ENCODE data around the gene VCPKMT.
A peak's percentile ranks its signal among the peaks of the same experiment; 100 is the strongest.

VCPKMT gene

GRCh38 chr14:50116181-50116956 lies at the start of gene VCPKMT:
VCPKMT (minus strand) TSS chr14:50116572; CDS start chr14:50116552, 20 bp downstream.
- DNase-seq (ENCODE audit: low read depth in 1 of 2, low spot score in 1 of 2), result peak; percentile 93

GRCh38 chr14:50156111-50156510 lies 39.7 kb upstream of the VCPKMT start:
- DNase-seq (ENCODE audit: low read depth in 1 of 2, low spot score in 1 of 2), result no peak

- no peak for DNase-seq (ENCODE audit: low read depth in 1 of 2, low spot score in 1 of 2)
Measured at GRCh38 chr14:50148799-50149198, 32.4 kb upstream of the VCPKMT start.

DNA sequence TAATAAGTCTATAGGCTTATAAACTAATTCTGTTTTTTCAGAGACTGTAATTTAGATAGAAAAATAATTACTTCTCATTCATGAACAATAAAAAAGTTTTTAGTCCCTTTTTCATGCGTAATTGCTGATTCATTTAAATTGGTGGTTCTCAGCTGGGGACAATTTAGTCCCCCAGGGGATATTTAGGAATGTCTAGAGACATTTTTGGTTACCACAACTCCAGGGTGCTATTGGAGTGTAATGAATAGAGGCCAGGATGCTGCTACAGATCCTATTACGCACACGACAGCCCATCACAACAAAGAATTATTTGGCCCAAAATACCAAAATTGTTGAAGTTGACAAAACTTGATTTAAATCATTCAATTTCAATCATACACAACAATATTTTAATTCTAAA lies 22.8 kb upstream of the VCPKMT start:
- DNase-seq (ENCODE audit: low read depth in 1 of 2, low spot score in 1 of 2), result no peak

DNA sequence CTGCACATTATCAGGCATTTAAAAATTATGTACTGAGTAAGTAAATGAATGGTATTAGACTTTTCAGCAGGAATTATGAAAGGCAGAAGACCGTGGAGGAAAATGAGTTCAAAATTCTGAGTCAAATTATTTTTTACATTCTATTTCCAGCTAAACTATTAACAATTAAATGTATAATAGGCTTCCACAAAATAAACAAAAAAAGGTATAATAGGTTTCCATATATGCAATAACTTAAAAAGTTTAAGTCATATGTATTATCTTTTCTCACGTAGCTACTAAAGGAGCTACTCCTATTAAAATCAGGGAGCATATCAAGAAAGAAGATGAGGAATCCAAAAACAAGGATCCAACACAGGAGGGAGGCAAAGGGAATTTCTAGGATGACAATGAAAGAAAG lies 11.4 kb upstream of the VCPKMT start:
- no peak for DNase-seq (ENCODE audit: low read depth in 1 of 2, low spot score in 1 of 2)

GRCh38 chr14:50123062-50123461 lies 6.7 kb upstream of the VCPKMT start:
- DNase-seq (ENCODE audit: low read depth in 1 of 2, low spot score in 1 of 2), result no peak

DNA sequence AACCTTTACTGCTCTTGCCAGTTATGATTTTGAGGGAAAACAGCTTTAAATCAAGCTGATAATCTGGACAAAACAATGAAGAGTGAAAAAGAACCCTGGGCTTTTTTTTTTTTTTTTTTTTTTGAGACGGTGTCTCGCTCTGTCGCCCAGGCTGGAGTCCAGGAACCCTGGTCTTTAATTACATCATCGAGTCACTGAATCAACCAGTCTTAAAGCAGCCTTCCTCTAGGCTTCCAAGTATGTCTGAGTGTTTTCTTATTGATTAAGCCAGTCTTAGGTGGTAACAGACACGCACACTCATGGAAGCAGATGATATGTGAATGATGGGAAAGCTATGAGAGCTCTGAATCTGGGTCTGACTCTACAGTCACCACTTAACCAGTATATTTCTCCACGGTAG lies 5.9 kb upstream of the VCPKMT start:
- no peak for DNase-seq (ENCODE audit: low read depth in 1 of 2, low spot score in 1 of 2)

DNA sequence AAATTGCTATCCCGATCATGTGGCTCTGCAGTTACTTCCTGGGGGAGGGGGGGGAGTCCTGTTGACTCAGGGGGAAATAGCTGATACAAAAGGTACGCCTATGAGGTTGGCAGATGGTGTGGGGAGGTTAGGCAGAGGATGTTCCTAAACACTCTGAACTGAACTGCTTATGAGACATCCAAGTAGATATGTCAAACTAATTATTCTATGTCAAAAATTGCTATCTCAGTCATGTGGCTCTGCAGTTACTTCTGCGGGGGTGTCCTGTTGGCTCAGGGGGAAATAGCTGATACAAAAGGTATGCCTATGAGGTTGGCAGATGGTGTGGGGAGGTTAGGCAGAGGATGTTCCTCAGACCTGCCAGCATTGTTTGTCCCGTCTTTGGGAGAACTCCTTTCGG lies 5.1 kb upstream of the VCPKMT start:
- no peak for DNase-seq (ENCODE audit: low read depth in 1 of 2, low spot score in 1 of 2)

- DNase-seq (ENCODE audit: low read depth in 1 of 2, low spot score in 1 of 2), result no peak
Measured at GRCh38 chr14:50117456-50117855, 1.1 kb upstream of the VCPKMT start.

DNA sequence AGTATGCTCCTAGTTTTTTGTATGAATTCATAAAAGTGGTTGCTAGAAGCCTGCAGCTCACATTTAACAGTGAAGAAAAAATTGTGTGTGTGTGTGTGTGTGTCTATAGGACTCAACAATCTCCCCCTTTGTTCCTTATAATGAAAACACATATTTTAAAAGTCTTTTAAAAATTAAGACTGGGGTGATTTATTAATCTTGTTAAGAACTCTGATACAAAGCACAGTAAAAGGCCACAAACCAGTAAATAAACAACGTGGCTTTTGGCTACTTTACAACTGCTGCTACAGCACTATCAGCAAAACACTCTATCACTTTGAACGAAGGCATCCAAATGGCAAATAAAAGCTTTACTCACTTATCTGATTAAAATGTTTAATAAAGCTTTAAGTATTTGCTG lies 594 bp upstream of the VCPKMT start:
- DNase-seq (ENCODE audit: low read depth in 1 of 2, low spot score in 1 of 2), result no peak

GRCh38 chr14:50113381-50114035 lies 2.9 kb downstream of the VCPKMT start:
- no peak for DNase-seq (ENCODE audit: low read depth in 1 of 2, low spot score in 1 of 2)

DNA sequence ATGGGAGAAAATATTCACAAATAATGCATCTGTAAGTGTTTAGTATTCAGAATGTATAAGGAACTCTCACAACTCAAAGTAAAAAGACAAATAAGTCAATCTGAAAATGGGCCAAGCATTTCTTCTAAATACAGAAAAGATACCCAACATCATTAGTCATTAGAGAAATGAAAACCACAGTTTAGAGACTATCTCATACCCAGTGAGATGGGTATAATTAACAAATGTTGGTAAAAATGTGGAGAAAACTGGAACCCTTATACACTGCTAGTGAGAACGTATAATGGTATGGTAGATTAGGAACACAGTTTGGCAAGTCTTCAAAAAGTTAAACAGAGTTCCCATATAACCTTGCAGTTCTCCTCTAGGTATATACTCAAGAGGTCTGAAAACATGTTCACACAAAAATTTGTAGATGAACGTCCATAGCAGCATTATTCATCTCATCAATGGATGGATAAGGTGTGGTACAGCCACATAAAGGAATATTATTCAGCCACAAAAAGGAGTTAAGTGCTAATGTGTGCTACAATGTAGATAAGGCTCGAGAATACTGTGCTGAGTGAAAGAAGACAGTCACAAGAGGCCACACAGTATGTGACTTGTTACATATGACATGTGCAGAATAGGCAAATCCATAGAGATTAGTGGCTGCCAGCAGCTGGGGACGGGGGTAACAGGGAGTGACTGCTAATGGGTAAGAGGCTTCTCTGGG lies 5.9 kb downstream of the VCPKMT start:
- no peak for DNase-seq (ENCODE audit: low read depth in 1 of 2, low spot score in 1 of 2)

DNA sequence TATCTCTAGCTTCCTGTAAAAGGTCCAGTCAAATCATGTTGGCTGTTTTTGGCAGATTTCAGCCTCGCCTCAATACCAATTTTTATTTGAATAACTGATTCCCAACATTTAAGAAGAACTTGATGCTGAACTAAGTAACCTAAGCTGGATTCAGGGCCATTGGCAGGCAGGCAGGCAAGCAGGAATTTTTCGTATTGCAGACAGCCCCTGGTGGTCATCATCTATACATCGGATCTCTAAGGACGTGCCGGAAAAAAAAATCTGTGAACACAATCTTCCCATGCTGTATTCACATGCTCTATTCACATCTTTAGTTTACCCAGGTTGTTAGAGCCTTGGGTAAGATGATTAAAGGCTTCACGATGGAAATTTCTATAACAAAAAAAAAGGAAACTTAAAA lies 7.0 kb downstream of the VCPKMT start:
- no peak for DNase-seq (ENCODE audit: low read depth in 1 of 2, low spot score in 1 of 2)

GRCh38 chr14:50107850-50108249 lies 8.5 kb downstream of the VCPKMT start:
- no peak for DNase-seq (ENCODE audit: low read depth in 1 of 2, low spot score in 1 of 2)

GRCh38 chr14:50106178-50106577 lies 10.2 kb downstream of the VCPKMT start:
- DNase-seq (ENCODE audit: low read depth in 1 of 2, low spot score in 1 of 2), result no peak

DNA sequence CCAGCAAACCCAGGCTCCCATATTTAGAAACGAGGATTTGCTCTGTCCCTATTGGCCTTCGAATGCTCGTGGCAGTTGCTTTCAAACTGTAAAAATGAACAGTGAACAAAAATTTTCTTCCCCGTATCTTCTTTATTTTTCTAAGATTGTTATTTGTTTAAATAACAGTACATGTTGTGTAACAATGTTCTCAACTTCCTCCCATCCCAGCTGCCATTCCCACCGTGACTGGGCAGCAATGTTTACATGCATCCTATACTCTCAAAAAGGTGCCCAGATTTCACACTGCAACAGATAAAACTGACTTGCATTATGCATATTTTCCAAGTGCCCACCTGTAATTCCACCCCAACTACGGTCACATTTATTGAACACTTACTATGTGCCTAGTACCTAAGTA lies 12.8 kb downstream of the VCPKMT start:
- no peak for DNase-seq (ENCODE audit: low read depth in 1 of 2, low spot score in 1 of 2)

GRCh38 chr14:50101417-50101816 lies 15.0 kb downstream of the VCPKMT start:
- no peak for DNase-seq (ENCODE audit: low read depth in 1 of 2, low spot score in 1 of 2)

GRCh38 chr14:50100805-50101204 lies 15.6 kb downstream of the VCPKMT start:
- DNase-seq (ENCODE audit: low read depth in 1 of 2, low spot score in 1 of 2), result no peak

DNA sequence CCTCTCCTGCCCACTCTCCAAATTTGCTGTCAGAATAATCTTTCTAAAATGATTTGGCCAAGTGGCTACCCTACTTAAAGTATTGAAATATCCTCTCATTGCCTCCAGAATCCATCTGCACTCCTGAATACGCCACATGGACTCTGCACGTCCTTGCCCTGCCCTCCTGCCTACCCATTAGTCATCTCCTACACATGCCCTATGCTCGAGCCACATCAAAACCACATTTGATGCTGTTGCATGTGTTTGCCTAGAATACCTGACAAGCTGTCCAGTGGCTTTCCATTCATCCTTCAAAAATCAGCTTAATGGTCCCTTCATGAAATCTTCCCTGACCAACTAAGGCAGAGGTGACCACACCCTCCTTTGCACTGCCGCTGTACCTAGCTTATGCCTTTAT lies 17.0 kb downstream of the VCPKMT start:
- DNase-seq (ENCODE audit: low read depth in 1 of 2, low spot score in 1 of 2), result no peak

GRCh38 chr14:50095895-50096294 lies 20.5 kb downstream of the VCPKMT start:
- no peak for DNase-seq (ENCODE audit: low read depth in 1 of 2, low spot score in 1 of 2)

DNA sequence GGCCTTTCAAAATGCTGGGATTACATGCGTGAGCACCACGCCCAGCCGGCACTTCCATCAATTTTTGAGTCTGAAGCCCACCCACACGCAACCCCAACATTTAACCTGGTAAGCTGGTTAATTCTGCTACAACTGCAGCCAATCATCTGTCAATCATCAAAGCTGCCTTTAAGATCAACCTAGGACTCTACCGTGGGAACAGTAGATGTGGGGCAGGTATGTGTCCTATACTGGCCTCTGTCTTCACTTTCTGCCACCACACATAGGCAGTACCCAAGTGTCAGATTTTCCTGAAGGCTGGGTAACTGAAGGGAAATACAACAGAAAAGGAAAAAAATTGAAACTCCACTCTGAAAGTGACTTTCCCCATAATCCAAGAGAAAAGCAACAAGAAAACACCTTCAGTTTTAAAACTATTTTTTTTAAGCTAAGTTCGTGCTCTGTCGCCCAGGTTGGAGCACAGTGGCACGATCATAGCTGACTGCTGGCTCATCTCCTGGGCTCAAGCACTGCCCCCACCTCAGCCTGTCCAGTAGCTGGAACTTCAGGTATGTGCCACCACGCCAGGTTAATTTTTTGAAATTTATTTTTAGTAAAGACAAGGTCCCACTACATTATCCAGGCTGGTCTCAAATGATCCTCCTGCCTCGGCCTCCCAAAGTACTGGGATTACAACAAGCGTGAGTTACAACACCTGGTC lies 22.2 kb downstream of the VCPKMT start:
- DNase-seq (ENCODE audit: low read depth in 1 of 2, low spot score in 1 of 2), result no peak

- DNase-seq (ENCODE audit: low read depth in 1 of 2, low spot score in 1 of 2), result no peak
Measured at GRCh38 chr14:50093496-50093895, 22.9 kb downstream of the VCPKMT start.
